Measurements from ENCODE around the gene TM9SF4.

- TF ChIP-seq POLR2AphosphoS5 (IDR thresholded peaks at IDR 0.05) (no peak), CTCF (IDR thresholded peaks at IDR 0.05) (no peak)
Observed at GRCh38 chr20:32098786-32099185, 10.7 kb upstream of the TM9SF4 start.

All from upper lobe of left lung (tissue), 4 donors.